Lung microvascular endothelial cell (primary cell): Measurements from ENCODE around the gene JAM2. TPM values are rescaled to one million over a fixed set of nuclear protein-coding genes. Genes with fewer than 3 reads are reported as not detected.
A peak's percentile ranks its signal among the peaks of the same experiment; 100 is the strongest.
"Not testable (repeated sequence)": the region's sequence is repeated elsewhere in the genome, so short reads cannot be mapped to it uniquely, and the experiment has no call there.

Experiments used
- DNase-seq, 2 donors: peaks; one replicate each; pipeline versions ENCODE4 v3.0.0 to v3.0.0-alpha.2; 2010; ENCODE audit warnings: low read depth in 2 of 2
- total RNA-seq: library from RNA; depleted of rRNA; stranded (reverse); fragments of >200 nt; gene quantifications from 2 replicates; pipeline ENCODE4 v1.2.1, GENCODE V29; 2014

JAM2 gene, protein sequence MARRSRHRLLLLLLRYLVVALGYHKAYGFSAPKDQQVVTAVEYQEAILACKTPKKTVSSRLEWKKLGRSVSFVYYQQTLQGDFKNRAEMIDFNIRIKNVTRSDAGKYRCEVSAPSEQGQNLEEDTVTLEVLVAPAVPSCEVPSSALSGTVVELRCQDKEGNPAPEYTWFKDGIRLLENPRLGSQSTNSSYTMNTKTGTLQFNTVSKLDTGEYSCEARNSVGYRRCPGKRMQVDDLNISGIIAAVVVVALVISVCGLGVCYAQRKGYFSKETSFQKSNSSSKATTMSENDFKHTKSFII
- 0.20 and 0.22 TPM in 2 replicates for total RNA-seq

DNA sequence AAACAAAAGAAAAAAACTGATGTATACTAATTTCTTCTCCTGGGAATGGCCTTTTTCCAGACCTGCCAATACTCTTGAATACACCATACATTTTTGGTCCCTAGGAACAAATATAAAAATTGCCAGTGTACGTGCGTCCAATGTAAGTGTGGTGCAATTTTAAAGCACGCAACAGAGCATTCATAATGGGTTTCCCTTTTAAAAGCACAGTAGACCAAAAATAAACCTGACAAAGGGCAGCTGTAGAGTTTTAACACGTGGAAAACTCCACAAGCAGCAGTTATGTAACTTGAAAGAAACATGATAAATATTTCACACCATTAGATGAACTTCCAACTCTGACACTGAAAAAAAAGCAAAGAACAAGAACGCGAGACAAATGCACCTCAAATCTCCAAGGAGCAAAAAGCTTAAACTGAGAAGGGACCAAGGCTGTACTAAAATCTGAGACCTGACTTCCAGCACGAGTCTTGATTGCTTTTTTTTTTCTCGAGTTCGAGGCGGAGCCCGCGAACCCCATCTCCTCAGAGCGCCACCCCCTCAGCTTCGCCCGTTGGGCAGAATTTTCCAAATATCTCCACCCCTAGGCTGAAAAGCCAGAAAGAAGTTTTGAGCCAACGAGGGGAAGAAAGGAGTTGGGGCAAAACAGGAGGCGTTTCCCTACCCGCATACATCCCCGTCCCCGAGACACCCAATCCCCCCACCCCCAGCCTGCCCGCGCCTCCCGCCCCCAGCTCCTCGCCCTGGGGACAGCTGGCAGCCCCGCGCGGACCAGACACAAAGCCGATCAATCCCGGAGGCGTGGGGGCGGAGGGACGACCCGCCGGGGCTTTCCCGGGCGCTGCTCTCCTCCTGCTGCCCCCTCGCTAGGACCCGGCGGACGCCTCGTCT lies at the start of gene JAM2:
JAM2 (plus strand) TSS at position 599 of the 891 bp plus-strand sequence. CDS start 564 bp downstream, outside the sequence.
- peak in 1 of 2 donors; percentile 3 for DNase-seq

DNA sequence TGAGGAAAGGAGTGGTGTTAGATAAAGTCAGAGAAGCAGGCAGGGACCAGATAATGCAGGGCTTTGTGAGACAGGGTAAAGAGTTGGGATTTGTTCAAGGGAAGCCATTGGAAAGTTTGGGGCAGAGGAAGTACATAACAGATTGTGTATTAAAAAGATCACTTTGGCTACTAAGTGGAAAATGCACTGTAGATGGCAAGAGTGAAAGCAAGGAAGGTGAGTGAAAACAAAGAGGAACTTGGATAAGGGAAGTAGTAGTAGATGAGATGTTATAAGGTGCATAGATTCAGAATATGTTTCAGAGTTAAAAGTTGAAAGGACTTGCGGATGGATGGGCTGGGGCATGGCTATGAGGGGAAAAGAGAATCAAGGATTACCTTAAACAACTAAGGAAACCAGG lies 49.2 kb upstream of the JAM2 start:
- no peak for DNase-seq

DNA sequence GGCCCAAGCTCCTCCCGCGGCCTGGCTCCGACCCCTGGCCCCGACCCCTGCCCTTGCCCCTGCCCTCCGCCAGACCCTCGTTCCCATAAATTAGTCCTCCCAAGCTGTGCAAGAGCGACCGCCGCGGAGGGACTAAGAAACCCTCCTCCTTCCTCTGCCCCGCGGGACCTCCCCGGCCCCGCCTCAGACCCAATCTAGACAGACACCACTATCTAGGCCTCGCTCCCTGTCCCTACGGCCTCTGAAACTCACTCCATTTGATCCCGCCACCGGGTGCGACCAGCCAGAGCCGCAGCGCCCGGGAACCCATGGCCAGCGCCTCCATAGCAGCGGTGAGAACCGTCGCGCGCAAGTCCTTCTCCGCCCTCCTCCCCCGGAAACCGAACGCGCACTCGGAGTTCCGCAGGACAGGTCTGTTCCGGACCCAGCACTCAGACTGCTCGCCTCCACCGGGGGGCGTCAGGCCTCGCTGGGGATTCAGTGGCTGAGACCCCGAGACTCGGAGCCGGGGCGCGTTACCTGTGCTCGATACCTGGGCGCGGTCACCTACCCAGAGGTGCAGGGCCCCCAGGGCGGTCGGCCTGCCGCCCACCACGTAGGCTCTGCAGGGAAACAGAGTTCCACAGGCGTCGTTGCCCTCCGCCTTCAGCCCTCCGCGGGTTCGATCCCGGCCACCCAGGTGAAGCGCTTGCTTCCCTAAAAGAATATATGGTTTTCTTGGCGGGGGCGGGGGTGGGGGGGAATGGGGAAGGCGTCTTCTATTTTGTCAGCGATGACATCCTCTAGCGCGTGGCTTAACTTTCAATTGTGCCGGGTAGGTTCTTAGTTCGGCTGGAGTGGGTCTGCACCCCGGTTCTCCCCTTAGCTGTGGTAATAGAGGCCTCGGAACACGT lies 31.7 kb upstream of the JAM2 start, which contains the start of gene MRPL39:
MRPL39 (minus strand) TSS at position 331 of the 893 bp plus-strand sequence; CDS start at position 325, 6 bp downstream.
- DNase-seq, result peak; percentile 83 to 88

DNA sequence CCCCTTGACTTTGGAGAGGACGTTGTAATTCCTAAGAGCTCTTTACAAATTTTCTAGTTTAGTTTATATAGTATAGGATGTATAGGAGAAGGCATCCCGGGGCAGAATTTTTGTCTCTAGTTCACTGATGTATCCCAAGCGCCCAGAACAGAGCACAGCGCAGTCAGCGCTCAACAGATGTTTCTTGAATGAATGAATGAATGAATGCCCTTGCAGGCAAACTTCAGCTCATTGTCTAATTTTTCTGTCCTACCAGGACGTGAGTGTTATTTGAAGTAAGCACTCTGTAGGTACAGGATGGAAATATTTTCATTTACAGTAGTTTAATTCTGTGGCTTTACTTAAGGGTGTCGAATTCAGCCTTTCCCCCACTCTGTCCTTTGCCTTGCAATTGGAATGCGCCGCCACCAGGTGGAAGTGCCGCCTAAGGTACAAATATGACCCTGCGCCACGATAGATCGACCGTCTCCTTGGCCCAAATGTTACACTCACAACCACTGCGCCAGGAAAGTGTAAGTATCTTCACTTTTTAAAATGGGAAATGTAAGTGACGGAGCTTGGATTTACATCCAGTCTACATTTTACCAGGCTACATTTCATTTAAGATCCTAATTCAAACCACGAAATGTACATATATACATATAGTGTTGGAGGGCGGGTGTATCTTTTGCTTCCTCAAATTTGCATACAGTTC lies 30.9 kb upstream of the JAM2 start:
- DNase-seq, result peak; percentile 85 to 87

DNA sequence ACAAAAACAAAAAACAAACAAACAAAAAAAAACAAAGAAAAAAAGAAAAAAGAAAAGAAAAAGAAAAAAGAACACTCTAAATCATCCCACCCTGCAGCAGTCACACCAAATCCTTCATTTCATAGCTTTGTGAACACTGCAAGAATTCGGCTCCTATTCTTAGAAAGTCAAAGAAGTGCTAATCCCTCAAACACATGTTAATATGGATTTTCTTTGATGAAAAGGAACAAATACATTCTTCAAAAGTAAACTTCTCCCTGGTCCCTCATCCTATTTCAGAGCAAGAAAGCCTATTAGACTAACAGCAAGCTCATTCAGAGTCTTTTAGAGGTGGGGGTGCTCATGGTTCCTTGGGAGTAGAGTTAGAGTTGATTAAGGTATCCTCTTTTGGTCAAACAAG lies 24.6 kb upstream of the JAM2 start:
- no peak for DNase-seq

DNA sequence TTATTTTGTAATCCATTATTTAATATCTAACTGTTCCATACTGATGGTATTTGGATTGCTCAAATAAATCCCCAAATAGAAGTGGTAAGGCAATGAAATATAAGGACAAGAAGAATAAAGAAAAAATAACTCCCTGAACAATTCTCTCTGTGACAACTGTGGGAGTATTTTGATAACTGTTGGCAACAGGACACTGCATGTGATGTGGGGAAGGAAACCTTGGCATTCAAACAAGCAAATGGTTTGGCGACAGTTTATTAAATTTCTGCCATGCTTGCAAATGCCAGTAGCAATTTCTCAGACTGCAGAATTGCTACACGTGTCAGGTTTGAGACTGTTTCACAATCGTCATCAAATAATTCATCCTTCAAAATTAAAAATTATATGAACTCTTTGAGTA lies 23.2 kb upstream of the JAM2 start:
- DNase-seq, result no peak

DNA sequence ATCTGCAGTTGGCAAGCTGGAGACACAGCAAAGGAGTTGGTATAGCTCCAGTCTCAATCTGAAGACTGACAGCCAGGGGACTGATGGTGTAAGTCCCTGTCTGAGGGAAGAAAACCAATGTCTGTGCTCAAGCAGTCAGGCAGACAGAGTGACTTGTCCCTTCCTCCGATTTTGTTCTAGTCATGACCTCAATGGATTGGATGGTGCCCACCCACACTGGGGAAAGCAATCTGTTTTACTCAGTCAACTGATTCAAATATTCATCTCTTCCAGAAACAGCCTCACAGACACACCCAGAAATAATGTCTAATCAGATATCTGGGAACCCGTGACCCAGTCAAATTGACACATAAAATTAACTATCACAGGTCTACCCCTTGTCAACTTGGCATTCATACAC lies 19.9 kb upstream of the JAM2 start:
- no peak for DNase-seq

DNA sequence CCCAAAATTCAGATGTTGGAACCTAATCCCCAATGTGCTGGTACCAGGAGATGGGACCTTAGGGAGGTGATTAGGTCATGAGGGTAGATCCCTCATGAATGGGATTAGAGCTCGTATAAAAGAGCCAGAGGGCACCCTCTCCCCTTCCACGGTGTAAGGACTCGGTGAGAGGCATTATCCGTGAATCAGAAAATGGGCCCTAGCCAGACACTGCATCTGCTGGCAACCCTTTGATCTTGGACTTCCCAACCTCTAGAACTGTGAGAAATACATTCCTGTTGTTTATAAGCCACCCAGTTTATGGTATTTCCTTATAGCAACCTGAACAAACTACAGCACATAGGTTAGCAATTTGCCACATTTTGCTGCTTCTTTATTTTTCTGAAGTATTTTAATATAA lies 14.5 kb upstream of the JAM2 start:
- DNase-seq, result no peak

DNA sequence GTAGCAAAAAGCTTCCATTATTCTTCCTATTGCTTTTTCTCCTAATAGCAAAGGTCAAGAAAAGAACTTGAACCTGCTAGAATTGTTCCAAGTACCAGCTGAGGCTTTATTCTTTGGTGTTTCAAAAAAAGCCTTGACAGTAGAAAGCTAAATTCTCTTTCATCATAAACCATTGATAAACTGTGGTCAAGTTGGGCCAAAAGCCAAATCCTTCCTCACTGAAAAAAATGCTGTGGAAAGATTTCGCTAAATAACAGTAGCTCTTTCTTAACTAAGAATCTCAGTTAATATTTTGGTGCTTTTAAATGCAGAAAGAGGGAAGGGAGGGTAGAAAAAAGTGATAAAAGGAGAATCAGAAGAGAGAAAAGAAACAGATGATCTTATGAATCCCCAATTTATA lies 14.0 kb upstream of the JAM2 start:
- DNase-seq, result no peak

DNA sequence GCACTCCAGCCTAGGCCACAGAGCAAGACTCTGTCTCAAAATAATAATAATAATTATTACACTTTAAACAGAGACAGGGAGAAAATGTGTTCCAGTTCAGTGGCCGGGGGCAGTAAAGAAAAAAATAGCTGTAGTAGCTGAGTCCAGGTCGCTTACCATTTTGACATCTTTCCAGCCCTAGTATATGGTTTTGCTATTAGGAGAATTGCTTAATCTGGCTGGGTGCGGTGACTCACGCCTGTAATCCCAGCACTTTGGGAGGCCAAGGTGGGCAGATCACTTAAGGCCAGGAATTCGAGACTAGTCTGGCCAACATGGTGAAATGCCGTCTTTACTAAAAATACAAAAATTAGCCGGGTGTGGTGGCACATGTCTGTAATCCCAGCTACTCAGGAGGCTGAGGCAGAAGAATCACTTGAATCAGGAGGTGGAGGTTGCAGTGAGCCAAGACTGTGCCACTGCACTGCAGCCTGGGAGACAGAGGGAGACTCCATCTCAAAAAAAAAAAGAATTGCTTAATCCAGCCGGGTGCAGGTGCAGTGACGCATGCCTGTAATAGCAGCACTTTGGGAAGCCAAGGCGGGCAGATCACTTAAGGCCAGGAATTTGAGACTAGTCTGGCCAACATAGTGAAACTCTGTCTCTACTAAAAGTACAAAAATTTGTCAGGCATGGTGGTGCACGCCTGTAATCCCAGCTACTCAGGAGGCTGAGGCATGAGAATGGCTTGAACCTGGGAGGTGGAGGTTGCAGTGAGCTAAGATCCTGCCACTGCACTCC lies 13.1 kb upstream of the JAM2 start:
- DNase-seq, result not testable (repeated sequence)

DNA sequence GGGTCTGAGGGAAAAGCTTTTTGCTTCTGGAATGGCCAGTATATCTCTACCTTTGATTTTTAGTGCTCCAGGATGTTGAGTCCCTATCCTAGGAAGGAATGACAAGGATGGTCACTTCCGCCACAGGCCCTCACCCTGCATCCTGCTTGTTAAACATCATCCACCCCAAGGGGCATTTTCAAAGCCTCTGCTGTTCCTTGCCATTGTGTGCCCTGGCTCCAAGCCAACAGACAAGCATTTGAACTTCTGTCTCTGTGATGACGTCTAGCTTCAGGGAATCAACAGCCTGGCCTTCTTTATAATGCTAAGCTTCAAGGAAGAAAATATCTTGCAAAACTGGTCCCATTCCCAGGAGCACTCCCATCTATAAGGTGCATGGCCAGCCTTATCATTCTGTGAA lies 12.3 kb upstream of the JAM2 start:
- peak in 1 of 2 donors; percentile 72 for DNase-seq

DNA sequence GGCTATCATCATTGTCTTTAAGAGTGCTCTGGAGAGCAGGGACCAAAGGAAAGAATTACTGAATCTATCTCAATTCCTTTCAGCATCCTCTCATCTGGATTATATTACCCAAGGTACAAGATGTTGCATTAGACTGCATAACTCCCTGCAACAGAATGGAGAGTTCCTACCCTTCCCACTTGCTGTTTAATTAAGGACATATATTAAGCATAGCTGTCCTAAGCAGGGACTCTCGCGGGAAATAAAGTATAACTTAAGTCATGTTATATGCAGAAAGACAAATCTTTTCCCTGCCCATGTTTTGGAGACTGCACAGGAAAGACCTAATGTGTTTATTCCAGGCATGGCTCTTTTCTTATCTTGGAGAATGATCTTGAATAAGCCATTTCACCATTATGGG lies 6.8 kb upstream of the JAM2 start:
- no peak for DNase-seq

DNA sequence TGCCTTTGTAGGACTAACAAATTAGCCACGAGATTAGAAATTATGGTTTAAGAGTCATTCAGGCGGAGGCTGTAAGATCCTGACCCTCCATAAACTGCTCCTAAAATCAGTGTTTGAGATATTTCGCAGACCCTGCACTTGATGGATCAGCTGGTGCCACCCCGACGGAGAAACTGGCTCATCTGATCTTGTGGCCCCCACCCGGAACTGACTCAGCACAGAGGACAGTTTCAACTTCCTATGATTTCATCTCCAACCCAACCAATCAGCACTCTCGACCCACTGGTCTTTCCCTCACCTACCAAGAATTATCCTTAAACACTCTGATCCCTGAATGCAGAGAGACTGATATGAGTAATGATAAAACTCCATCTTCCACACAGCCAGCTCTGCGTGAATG lies 3.7 kb upstream of the JAM2 start:
- DNase-seq, result no peak

DNA sequence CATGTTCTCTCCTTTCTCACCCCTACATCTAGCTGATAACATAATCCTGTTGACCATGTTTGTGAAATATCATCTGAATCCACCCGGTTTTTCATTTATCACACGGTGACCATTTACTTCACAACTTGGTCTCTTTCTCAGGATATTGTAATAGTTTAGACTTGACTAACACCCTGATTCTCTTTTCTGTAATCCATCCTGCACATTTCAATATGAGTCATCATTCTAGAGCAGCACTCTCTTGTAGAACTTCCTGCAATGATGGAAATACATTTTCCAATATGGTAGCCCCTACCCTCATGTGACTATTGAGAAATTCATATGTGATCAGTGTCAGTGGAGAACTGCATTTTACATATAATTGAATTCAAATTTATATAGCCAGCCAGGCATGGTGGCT lies 2.3 kb upstream of the JAM2 start:
- DNase-seq, result no peak

DNA sequence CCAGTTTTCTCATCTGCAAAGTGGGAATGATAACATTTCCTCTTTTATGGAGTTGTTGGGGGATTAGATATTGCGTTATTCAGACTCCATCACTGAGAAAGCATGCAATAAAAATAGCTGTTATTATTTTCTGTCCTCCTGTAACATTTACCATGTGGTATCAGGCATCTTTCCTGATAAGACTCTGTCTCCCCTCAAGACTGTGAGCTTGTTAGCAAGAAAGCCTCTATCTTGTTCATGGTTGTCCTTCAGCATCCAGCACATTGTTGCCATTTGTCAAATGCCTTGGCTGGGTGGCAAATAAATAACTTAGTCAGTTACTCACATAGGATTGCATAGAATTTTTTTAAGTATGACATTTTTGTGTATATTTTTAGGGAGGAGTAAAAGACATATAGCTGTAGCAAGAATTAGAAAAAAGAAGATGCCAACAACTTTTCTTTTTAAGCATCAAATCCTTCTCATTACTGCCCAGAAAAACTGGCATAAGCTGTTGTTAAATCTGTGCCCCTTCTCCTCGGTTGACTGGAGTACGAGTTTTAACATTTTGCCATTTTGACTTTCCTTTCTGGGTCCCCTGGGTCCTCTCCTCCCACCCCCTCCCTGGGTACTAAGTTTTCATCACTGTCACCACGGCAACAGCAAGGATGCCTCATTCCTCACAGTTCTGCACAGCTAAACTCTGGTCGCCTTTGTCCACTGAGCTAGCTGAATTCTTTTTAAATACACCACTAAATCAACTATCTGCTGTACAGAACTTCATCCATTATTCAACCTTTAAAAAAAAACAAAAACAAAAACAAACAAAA lies 1.0 kb upstream of the JAM2 start:
- DNase-seq, result no peak

DNA sequence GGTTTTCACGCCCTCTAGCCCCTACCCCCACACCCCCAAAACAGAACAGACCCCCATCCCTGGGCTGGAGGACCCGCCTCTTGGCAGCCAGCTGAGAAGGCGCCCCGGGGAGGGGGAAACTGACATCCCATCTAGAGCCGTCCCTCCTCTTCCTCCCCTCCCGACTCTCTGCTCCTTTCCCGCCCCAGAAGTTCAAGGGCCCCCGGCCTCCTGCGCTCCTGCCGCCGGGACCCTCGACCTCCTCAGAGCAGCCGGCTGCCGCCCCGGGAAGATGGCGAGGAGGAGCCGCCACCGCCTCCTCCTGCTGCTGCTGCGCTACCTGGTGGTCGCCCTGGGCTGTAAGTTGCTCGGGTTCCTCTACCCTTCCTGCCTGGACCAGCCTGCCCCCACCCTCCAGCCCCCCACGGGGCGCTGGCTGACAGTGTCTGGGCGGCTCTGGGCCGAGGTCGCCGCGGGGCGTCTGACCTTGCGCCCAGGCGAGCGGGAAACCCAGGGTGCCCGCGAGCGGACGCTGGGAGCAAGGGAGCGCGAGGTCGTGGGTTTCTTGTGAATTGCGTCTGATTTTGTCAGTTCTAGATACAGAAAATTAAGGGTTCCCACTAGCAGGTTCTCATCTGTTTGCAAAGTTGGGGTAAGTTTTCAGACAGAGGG lies 618 bp downstream of the JAM2 start:
- peak; percentile 2 to 10 for DNase-seq

DNA sequence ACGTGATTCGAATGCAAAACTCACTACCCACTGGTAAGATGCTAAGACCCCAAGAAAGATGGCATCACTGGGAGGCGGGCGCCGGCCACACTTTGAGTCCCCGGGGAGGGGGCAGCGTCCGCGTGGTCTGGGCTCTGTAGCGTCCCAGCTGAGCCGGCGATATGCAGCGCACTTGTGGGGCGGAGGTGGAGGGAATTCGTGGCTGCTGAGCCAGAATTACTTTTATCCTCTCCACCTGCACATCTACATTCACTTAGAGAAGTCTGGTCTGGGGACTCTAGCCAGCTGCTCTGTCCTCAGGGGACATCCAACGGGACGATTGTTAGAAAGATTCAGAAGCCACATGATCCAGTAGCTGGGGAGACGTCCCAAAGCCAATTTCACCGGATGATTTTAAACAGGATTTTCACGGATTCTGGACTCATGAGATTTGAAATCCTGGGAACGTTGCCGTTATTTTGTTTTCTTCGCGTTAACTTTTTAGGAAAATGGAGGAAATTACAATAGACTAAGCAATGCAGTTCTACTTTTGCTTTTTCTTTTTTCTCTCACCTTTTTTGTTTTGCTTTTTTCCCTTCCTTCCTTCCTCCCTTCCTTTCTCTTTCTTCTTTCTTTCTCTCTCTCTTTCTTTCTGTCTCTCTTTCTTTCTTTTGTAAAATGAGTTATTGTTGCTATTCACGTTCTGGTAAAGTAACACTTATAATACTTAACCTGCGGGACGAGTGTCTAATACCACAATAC lies 1.3 kb downstream of the JAM2 start:
- no peak for DNase-seq

DNA sequence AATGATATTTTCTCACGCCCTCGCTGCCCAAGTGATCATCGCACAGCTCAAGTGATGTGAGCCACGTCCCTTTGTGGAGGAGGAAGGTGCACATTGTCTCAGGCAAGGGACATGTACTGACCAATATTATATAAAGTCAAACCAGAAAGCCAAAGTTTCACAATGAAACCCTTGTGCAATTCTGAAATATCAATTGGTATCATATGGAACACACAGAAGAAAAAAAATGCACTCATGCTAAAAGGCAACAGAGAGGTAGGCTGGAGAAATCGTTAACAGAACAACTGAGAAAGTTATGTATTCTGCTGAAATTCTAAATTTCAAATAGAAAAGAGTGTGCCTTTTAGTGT lies 1.9 kb downstream of the JAM2 start:
- DNase-seq, result no peak
